ENCODE results near the gene DUSP2. TPM values are rescaled to one million over a fixed set of nuclear protein-coding genes. Genes with fewer than 3 reads are reported as not detected.

The DUSP2 gene
- total RNA-seq, 1 experiment from 2014 or later: 13.4 TPM

- Mint-ChIP-seq H3K27me3 (ENCODE audit: insufficient read depth, unreplicated experiment) (peaks cover 9% of the 10 kb centered on the region), H3K27ac (ENCODE audit: unreplicated experiment) (no peak overlapping the region), H3K9me3 (ENCODE audit: unreplicated experiment) (no peaks in the 10 kb centered on the region), H3K4me3 (ENCODE audit: unreplicated experiment) (no peak overlapping the region), H3K4me1 (ENCODE audit: low read depth, unreplicated experiment) (peaks cover 4% of the 10 kb centered on the region), H3K36me3 (ENCODE audit: insufficient read depth, unreplicated experiment) (no peaks in the 10 kb centered on the region)
- Histone ChIP-seq H3K4me3 (ENCODE audit: low read depth, low read length) (no peak overlapping the region), H3K4me1 (peaks cover 19% of the 10 kb centered on the region), H3K9me3 (no peaks in the 10 kb centered on the region), H3K36me3 (ENCODE audit: control insufficient read depth, insufficient read depth, low read length) (no peaks in the 10 kb centered on the region), H3K27me3 (replicated peaks; ENCODE audit: control insufficient read depth, insufficient read depth, low read length) (no peaks in the 10 kb centered on the region)
- ChIA-PET POLR2A (no interaction called here), CTCF (interaction anchor here (1.1 to 1.4 kb wide), 2 partner anchors 61 to 120 kb away, joined by 4 to 7 read pairs; no protein-coding TSS in a partner anchor)
- intact Hi-C loops (cut with micrococcal nuclease; ENCODE audit: unreplicated experiment): loop anchor here (10.0 kb wide), 2 partner anchors 88 to 118 kb away; partner anchors contain the start of gene ANKRD36C
- no TSS peak for BruUV-seq (replicated peaks)
- TF ChIP-seq, protein P1, sequence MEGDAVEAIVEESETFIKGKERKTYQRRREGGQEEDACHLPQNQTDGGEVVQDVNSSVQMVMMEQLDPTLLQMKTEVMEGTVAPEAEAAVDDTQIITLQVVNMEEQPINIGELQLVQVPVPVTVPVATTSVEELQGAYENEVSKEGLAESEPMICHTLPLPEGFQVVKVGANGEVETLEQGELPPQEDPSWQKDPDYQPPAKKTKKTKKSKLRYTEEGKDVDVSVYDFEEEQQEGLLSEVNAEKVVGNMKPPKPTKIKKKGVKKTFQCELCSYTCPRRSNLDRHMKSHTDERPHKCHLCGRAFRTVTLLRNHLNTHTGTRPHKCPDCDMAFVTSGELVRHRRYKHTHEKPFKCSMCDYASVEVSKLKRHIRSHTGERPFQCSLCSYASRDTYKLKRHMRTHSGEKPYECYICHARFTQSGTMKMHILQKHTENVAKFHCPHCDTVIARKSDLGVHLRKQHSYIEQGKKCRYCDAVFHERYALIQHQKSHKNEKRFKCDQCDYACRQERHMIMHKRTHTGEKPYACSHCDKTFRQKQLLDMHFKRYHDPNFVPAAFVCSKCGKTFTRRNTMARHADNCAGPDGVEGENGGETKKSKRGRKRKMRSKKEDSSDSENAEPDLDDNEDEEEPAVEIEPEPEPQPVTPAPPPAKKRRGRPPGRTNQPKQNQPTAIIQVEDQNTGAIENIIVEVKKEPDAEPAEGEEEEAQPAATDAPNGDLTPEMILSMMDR (IDR thresholded peaks at IDR 0.05; ENCODE audit: insufficient read depth in 1 of 2, low read depth in 1 of 2, low read length in 1 of 2, severe bottlenecking in 1 of 2, unreplicated experiment in 1 of 2): no peak
- no peak for DNase-seq
Observed at GRCh38 chr2:96112501-96113366, 32.5 kb downstream of the DUSP2 start.

DNA sequence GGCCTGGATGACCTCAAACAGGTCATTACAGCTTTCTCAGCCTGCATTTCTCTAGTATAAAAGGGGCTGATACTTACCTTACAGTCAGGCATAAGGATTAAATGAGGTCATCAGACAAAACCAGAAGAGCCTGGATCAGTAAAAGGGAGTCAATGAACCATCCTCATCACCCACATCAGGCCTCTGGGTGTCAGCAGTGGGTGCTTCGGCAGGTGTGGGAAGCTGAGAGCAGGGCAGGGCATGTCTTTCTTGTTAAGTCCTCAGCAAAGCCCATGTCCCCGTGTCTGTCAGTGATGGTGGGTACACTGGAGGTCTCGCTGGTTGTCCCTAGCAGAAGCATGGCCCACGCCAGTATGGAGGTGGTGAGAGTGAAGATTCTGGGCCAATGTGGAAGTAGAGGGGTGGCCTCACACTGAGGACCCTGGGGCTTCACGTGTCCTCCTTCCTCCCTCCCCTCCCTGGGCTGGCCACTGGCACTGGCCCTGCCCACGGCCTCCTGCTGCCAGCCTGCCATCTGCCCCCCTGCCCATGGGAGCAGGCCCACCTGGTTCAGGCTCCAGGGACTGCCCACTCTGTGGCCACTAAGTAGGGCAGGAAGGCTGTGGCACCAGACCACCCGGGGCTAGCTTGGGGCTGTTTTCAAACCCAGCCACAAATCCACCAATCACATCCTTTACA is 33.3 kb downstream of the DUSP2 start:
- H3K4me3 Mint-ChIP-seq (ENCODE audit: unreplicated experiment): no peak overlapping the region
- BruUV-seq (replicated peaks): no TSS peak
- no peaks in the 10 kb centered on the region for H3K9me3 Mint-ChIP-seq (ENCODE audit: unreplicated experiment)
- ChIA-PET CTCF (no interaction called here), POLR2A (no interaction called here)
- no peaks in the 10 kb centered on the region for H3K36me3 Mint-ChIP-seq (ENCODE audit: insufficient read depth, unreplicated experiment)
- no peaks in the 10 kb centered on the region for H3K4me1 Mint-ChIP-seq (ENCODE audit: low read depth, unreplicated experiment)
- peaks cover 12% of the 10 kb centered on the region; the same call in 1 of the 2 replicates for H3K4me1 ChIP-seq
- H3K9me3 ChIP-seq: no peaks in the 10 kb centered on the region
- TF ChIP-seq, protein P1 (IDR thresholded peaks at IDR 0.05; ENCODE audit: insufficient read depth in 1 of 2, low read depth in 1 of 2, low read length in 1 of 2, severe bottlenecking in 1 of 2, unreplicated experiment in 1 of 2): no peak
- H3K27me3 ChIP-seq (replicated peaks; ENCODE audit: control insufficient read depth, insufficient read depth, low read length): no peaks in the 10 kb centered on the region
- intact Hi-C loops (cut with micrococcal nuclease; ENCODE audit: unreplicated experiment): loop anchor here (10.0 kb wide), 2 partner anchors 87 to 117 kb away; partner anchors contain the start of gene ANKRD36C
- no peak overlapping the region for H3K27ac Mint-ChIP-seq (ENCODE audit: unreplicated experiment)
- no peak for DNase-seq
- H3K4me3 ChIP-seq (ENCODE audit: low read depth, low read length): no peak overlapping the region
- H3K36me3 ChIP-seq (ENCODE audit: control insufficient read depth, insufficient read depth, low read length): no peaks in the 10 kb centered on the region
- H3K27me3 Mint-ChIP-seq (ENCODE audit: insufficient read depth, unreplicated experiment): peaks cover 7% of the 10 kb centered on the region

GRCh38 chr2:96111257-96111640 is 34.0 kb downstream of the DUSP2 start:
- H3K27me3 ChIP-seq (replicated peaks; ENCODE audit: control insufficient read depth, insufficient read depth, low read length): no peaks in the 10 kb centered on the region

More at GRCh38 chr2:96111257-96111640, 34.0 kb downstream of the DUSP2 start:
- Mint-ChIP-seq H3K27ac (ENCODE audit: unreplicated experiment) (no peak overlapping the region), H3K36me3 (ENCODE audit: insufficient read depth, unreplicated experiment) (no peaks in the 10 kb centered on the region), H3K27me3 (ENCODE audit: insufficient read depth, unreplicated experiment) (peaks cover 7% of the 10 kb centered on the region), H3K4me1 (ENCODE audit: low read depth, unreplicated experiment) (no peaks in the 10 kb centered on the region), H3K4me3 (ENCODE audit: unreplicated experiment) (no peak overlapping the region), H3K9me3 (ENCODE audit: unreplicated experiment) (no peaks in the 10 kb centered on the region)
- BruUV-seq (replicated peaks): no TSS peak
- Histone ChIP-seq H3K36me3 (ENCODE audit: control insufficient read depth, insufficient read depth, low read length) (no peaks in the 10 kb centered on the region), H3K9me3 (no peaks in the 10 kb centered on the region), H3K4me1 (peaks cover 11% of the 10 kb centered on the region; the same call in 1 of the 2 replicates), H3K4me3 (ENCODE audit: low read depth, low read length) (no peak overlapping the region)
- CTCF ChIA-PET: no interaction called here
- POLR2A ChIA-PET: no interaction called here
- TF ChIP-seq, protein P1 (IDR thresholded peaks at IDR 0.05; ENCODE audit: insufficient read depth in 1 of 2, low read depth in 1 of 2, low read length in 1 of 2, severe bottlenecking in 1 of 2, unreplicated experiment in 1 of 2): no peak
- DNase-seq: no peak
- intact Hi-C loops (cut with micrococcal nuclease; ENCODE audit: unreplicated experiment): loop anchor here (10.0 kb wide), 2 partner anchors 86 to 116 kb away; partner anchors contain the start of gene ANKRD36C

All from Caco-2 (cell line).